HTERT RPE-1 (cell line): ENCODE data around the gene CADM3.

Experiments
- in situ Hi-C: fragments of 300-500 bp; cut with MboI; formaldehyde crosslinking; loops from 4 replicates; pipeline ENCODE4 v1.14.3; 2020; ENCODE audit warnings: low sequenced_read_pairs

CADM3 gene

GRCh38 chr1:159248311-159248710 lies 76.9 kb downstream of the CADM3 start:
- in situ Hi-C loops, result no loop called here

GRCh38 chr1:159250638-159251216 lies 79.3 kb downstream of the CADM3 start:
- in situ Hi-C loops, result no loop called here
